C1 segment of cervical spinal cord (tissue), 14 donors: Measurements from ENCODE around the gene NENF.

ENCODE experiments used
- DNase-seq, 14 donors: peaks; one replicate each; lab custom pipeline; 2025; lab: John Stamatoyannopoulos, UW

NENF gene

GRCh38 chr1:212431644-212432043, 1.1 kb upstream of the NENF start:
- DNase-seq = no peak

- no peak for DNase-seq
Measured at GRCh38 chr1:212432272-212432660, 454 bp upstream of the NENF start.

- peak in 6 of 14 donors; percentile 20 to 61 (median 54) for DNase-seq
Measured at GRCh38 chr1:212433577-212434462, 1.1 kb downstream of the NENF start.

- DNase-seq = no peak
Measured at GRCh38 chr1:212434992-212435391, 2.3 kb downstream of the NENF start.

- DNase-seq = no peak
Measured at GRCh38 chr1:212437179-212437798, 4.6 kb downstream of the NENF start.

GRCh38 chr1:212438831-212439237, 6.1 kb downstream of the NENF start:
- no peak for DNase-seq

- peak in 1 of 14 donors; percentile 1 for DNase-seq
Measured at GRCh38 chr1:212440419-212440818, 7.7 kb downstream of the NENF start.

- DNase-seq = no peak
Measured at GRCh38 chr1:212442408-212442807, 9.7 kb downstream of the NENF start.

GRCh38 chr1:212446333-212446732, 13.6 kb downstream of the NENF start:
- DNase-seq = no peak

GRCh38 chr1:212447478-212447877, 14.8 kb downstream of the NENF start:
- no peak for DNase-seq

GRCh38 chr1:212450331-212450881, 17.7 kb downstream of the NENF start:
- peak in 3 of 14 donors; percentile 28 to 49 (median 39) for DNase-seq

GRCh38 chr1:212451416-212452322, 18.9 kb downstream of the NENF start:
- no peak for DNase-seq

- DNase-seq = peak in 4 of 14 donors; percentile 18 to 51 (median 43)
Measured at GRCh38 chr1:212452323-212453155, 19.8 kb downstream of the NENF start.

- DNase-seq = no peak
Measured at GRCh38 chr1:212453156-212453857, 20.6 kb downstream of the NENF start.

GRCh38 chr1:212454741-212455140, 22.0 kb downstream of the NENF start:
- DNase-seq = no peak

GRCh38 chr1:212455401-212455800, 22.7 kb downstream of the NENF start:
- no peak for DNase-seq

- peak; percentile 35 to 92 (median 77) for DNase-seq
Measured at GRCh38 chr1:212455803-212456528, 23.2 kb downstream of the NENF start.

GRCh38 chr1:212457740-212458338, 25.1 kb downstream of the NENF start:
- DNase-seq = peak in 4 of 14 donors; percentile 15 to 26 (median 19)

- no peak for DNase-seq
Measured at GRCh38 chr1:212458817-212459216, 26.1 kb downstream of the NENF start.
